ENCODE measurements around the gene OR51E1.

- TF ChIP-seq POLR2AphosphoS5 (IDR thresholded peaks at IDR 0.05) (no peak), CTCF (IDR thresholded peaks at IDR 0.05) (no peak), EP300 (IDR thresholded peaks at IDR 0.05) (no peak), POLR2A (IDR thresholded peaks at IDR 0.05) (no peak)
Observed at GRCh38 chr11:4605057-4605456, 38.7 kb upstream of the OR51E1 start.
